Cardiac septum (tissue), 1 donor: ENCODE data around the gene MB. TPM values are rescaled to one million over a fixed set of nuclear protein-coding genes. Genes with fewer than 3 reads are reported as not detected.
A peak's percentile ranks its signal among the peaks of the same experiment; 100 is the strongest.

ENCODE experiments used
- DNase-seq: peaks from one replicate; pipeline ENCODE4 v3.0.0-alpha.2; 2020; ENCODE audit warnings: low spot score
- intact Hi-C: fragments of 100-400 bp; cut with DNase I; formaldehyde crosslinking; loops from one replicate; pipeline ENCODE4 v1.14.0; 2022
- total RNA-seq: library from RNA; stranded (reverse); fragmentation: NEBNext Ultra II Directional; extraction: Animal tissue kit (Norgen Biotek cat#: 25700); gene quantifications from one replicate; pipeline ENCODE4 v1.2.1, GENCODE V29; 2021
- donor health status: DM: no; HTN: no; CAD: no.

Gene MB
- total RNA-seq, 1 donor from 2014 or later: 7,641 TPM

GRCh38 chr22:35621451-35621850 lies 4.3 kb upstream of the MB start:
- no peak for DNase-seq
- intact Hi-C loops: no loop called here

GRCh38 chr22:35620624-35621251 lies 3.6 kb upstream of the MB start:
- no peak for DNase-seq
- intact Hi-C loops: no loop called here

GRCh38 chr22:35619336-35620094 lies 2.4 kb upstream of the MB start:
- intact Hi-C loops: no loop called here
- DNase-seq: no peak

GRCh38 chr22:35618427-35619223 lies 1.5 kb upstream of the MB start:
- intact Hi-C loops: no loop called here

GRCh38 chr22:35616043-35616442 lies 1.1 kb downstream of the MB start:
- intact Hi-C loops: no loop called here
- no peak for DNase-seq

More at GRCh38 chr22:35618427-35619223, 1.5 kb upstream of the MB start:
- DNase-seq: no peak

- DNase-seq: no peak
- intact Hi-C loops: no loop called here
Observed at GRCh38 chr22:35615156-35615555, 2.0 kb downstream of the MB start.

- no peak for DNase-seq
- intact Hi-C loops: no loop called here
Observed at GRCh38 chr22:35614404-35614803, 2.7 kb downstream of the MB start.

GRCh38 chr22:35612903-35613302 lies 4.2 kb downstream of the MB start:
- peak; percentile 86 for DNase-seq
- intact Hi-C loops: loop anchor here (1.0 kb wide), 1 partner anchor 26 kb away; no protein-coding TSS in a partner anchor

- intact Hi-C loops: loop anchor here (1.0 kb wide), 1 partner anchor 25 kb away; no protein-coding TSS in a partner anchor
- DNase-seq: no peak
Observed at GRCh38 chr22:35611891-35612576, 5.1 kb downstream of the MB start.

- intact Hi-C loops: no loop called here
- DNase-seq: no peak
Observed at GRCh38 chr22:35611200-35611890, 5.8 kb downstream of the MB start.

GRCh38 chr22:35610741-35611140 lies 6.4 kb downstream of the MB start:
- intact Hi-C loops: no loop called here
- DNase-seq: no peak

- DNase-seq: no peak
- intact Hi-C loops: no loop called here
Observed at GRCh38 chr22:35609761-35610160, 7.4 kb downstream of the MB start.

GRCh38 chr22:35609261-35609660 lies 7.9 kb downstream of the MB start:
- intact Hi-C loops: no loop called here
- no peak for DNase-seq

- DNase-seq: no peak
- intact Hi-C loops: no loop called here
Observed at GRCh38 chr22:35608088-35608487, 9.0 kb downstream of the MB start.

GRCh38 chr22:35606916-35607315 lies 10.2 kb downstream of the MB start:
- no peak for DNase-seq
- intact Hi-C loops: no loop called here

GRCh38 chr22:35605851-35606481 lies 11.2 kb downstream of the MB start:
- DNase-seq: no peak
- intact Hi-C loops: no loop called here

GRCh38 chr22:35605369-35605680 lies 11.8 kb downstream of the MB start:
- intact Hi-C loops: no loop called here
- DNase-seq: no peak

GRCh38 chr22:35604621-35605368 lies 12.3 kb downstream of the MB start:
- intact Hi-C loops: no loop called here
- no peak for DNase-seq
